HG03097 (cell line): ENCODE results near the gene PTF1A.
"Not testable (repeated sequence)": the region's sequence is repeated elsewhere in the genome, so short reads cannot be mapped to it uniquely, and the experiment has no call there.

Experiments
- ATAC-seq: cut with Tn5 transposase; IDR thresholded peaks from one replicate; pipeline ENCODE4 v1.9.1; 2021; ENCODE audit not compliant: unreplicated experiment, low FRiP score

Gene PTF1A

GRCh38 chr10:23202779-23203178 is 10.7 kb downstream of the PTF1A start:
- no peak for ATAC-seq

DNA sequence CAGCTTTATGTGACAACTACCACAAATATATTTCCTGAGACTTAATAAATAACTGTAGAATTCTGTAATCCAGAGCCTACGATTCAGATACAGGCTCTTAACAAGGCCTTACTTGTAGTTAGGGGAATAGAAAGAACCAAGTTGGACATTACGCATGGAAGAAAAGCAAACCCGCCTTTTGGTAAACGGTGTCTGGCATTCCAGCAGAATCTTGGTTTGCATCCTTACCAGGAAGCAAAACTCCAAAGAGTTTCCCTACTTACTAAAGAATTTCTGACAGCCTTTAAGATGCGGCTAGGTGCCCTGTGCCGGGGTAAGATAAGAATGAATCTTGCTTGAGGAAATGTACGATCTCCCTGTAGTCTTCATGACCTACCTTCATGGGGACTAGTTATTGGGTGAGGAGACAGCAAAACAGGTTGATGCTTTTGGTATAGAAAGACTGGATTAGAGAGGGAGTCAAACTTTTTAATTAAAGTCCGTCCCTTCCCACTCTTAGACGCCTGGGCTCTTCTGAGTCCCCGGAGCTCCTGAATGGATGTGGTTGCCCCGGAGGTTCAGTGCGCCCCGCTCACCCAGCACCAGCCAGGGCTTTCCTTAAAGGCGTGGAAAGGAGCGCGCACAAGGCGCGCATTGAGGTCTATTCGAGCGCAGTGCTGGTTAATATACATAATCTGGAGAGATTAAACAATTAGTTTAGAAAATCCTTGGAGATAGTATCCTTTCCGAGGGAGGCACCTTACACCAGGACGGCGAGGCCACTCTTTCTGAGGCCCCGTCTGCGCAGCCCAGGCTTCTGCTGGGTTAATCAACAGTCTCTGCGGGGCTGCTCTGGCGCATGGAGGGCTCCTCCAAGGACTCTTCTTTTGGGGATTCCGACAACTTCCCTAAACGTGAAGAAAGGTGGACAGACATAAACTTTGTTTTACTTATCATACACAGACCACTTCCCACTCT is 11.5 kb downstream of the PTF1A start:
- ATAC-seq: no peak

GRCh38 chr10:23204773-23205172 is 12.7 kb downstream of the PTF1A start:
- ATAC-seq: no peak

DNA sequence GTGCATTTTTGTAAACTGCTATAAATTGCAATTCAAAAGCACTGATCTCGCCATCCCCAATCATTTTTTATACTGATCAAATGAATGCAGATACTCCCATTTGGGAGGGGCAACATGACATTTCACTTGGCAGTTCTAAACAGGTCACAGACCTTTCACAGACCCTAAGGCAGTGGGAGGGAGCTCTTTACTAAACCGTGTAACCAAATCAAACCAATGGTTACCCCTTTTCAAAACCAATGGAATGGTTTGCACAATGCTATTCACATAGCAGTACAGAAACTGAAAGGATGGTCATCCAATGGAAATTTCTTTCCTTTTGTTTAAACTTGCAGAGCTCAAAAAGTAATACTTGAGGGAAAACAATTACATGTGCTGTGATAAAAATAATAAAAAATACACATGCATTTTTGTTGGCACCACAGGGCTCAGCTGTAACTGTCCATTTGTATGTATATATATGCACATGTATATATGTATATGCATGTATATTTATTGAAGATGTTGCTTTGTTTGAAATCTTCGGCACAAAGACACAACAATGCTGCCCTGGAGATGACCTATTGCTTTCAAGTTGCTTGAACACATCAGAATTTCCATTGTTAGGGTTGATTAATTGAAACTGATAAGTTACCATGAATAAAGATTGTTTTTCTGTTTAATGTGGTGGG is 14.0 kb downstream of the PTF1A start:
- no peak for ATAC-seq

- no peak for ATAC-seq
These were observed 25.4 kb downstream of the PTF1A start for GRCh38 chr10:23217471-23217870.

- no peak for ATAC-seq
These were observed 38.5 kb downstream of the PTF1A start for GRCh38 chr10:23230582-23230981.

GRCh38 chr10:23238015-23238414 is 45.9 kb downstream of the PTF1A start:
- ATAC-seq: no peak

- ATAC-seq: not testable (repeated sequence)
These were observed 49.7 kb downstream of the PTF1A start for GRCh38 chr10:23241779-23242178.
